IPS-18c (cell line): ENCODE data around the gene STK11.
"Not testable (repeated sequence)": the region's sequence is repeated elsewhere in the genome, so short reads cannot be mapped to it uniquely, and the experiment has no call there.

Experiments
- H3K4me3 ChIP-seq: 2 replicates; pipeline ENCODE4 v1.7.0; 2013; ENCODE audit warnings: low read depth, mild to moderate bottlenecking, low read length, moderate library complexity; ENCODE audit not compliant: insufficient read depth
- H3K9me3 ChIP-seq: one replicate; pipeline ENCODE4 v1.6.1; 2013; ENCODE audit warnings: mild to moderate bottlenecking, low read length, moderate library complexity; ENCODE audit not compliant: control insufficient read depth, insufficient read depth

Gene STK11

GRCh38 chr19:1183543-1184172 is 21.9 kb upstream of the STK11 start:
- no peaks in the 10 kb centered on the region for H3K9me3 ChIP-seq
- H3K4me3 ChIP-seq = no peak overlapping the region

- Histone ChIP-seq H3K9me3 (no peaks in the 10 kb centered on the region), H3K4me3 (no peak overlapping the region)
Observed at GRCh38 chr19:1189419-1189818, 16.2 kb upstream of the STK11 start.

DNA sequence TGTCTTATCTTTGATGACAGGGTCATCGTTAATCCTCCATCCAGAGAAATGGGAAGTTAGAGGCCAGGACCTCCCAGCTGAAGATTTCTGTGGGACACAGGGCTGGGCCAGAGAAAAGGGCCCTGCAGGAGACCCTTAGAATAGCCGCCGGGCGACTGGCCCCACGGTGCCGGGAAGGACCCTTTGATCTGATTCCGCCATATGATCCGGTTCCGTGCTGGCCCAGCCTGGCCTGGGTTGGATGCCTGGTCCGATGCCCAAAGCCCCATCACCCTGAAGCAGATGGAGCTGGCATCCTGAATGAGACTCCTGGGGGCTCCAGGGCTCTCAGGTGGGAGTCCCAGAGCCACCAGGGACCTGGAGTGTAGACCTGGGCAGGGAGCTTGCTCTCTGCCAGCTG is 6.0 kb upstream of the STK11 start:
- Histone ChIP-seq H3K9me3 (peaks cover 2% of the 10 kb centered on the region), H3K4me3 (no peak overlapping the region)

- not testable (repeated sequence) for H3K9me3 ChIP-seq, H3K4me3 ChIP-seq
Observed at GRCh38 chr19:1200614-1201013, 5.0 kb upstream of the STK11 start.

GRCh38 chr19:1206150-1206863 is 729 bp downstream of the STK11 start:
- Histone ChIP-seq H3K9me3 (no peaks in the 10 kb centered on the region), H3K4me3 (peak overlapping the region; percentile 66)

DNA sequence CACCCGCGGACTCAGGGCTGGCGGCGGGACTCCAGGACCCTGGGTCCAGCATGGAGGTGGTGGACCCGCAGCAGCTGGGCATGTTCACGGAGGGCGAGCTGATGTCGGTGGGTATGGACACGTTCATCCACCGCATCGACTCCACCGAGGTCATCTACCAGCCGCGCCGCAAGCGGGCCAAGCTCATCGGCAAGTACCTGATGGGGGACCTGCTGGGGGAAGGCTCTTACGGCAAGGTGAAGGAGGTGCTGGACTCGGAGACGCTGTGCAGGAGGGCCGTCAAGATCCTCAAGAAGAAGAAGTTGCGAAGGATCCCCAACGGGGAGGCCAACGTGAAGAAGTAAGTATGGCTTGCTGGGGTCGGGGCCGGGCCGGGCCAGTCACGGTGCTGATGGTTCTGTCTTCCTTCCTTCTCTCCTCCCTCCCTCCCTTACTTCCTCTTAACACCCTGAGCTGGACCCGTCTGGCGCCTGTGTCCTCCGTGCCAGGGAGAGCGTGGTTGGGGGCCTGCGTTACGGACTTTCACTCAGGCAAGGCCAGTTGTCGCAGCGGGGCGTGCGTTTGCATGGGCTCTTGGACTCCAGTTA is 1.4 kb downstream of the STK11 start:
- Histone ChIP-seq H3K9me3 (no peaks in the 10 kb centered on the region), H3K4me3 (peak overlapping the region; percentile 66)

DNA sequence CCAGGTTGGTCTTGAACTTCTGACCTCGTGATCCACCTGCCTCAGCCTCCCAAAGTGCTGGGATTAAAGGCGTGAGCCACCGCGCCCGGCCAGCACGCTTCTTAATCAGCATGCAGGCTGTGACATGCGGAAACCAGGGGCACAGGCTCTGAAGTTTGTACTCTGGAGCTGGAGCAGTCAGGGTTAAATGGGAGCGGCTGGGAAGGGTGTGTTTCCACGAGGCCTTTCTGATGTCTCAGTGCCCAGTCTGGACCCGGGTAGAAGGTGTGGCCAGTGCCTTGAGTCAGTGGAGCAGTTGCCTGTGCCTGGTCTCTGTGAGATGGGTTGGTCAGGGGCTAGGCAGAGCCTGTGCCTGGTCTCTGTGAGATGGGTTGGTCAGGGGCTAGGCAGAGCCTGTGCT is 3.3 kb downstream of the STK11 start:
- not testable (repeated sequence) for H3K9me3 ChIP-seq, H3K4me3 ChIP-seq

GRCh38 chr19:1210227-1210538 is 4.6 kb downstream of the STK11 start:
- no peaks in the 10 kb centered on the region for H3K9me3 ChIP-seq
- H3K4me3 ChIP-seq = no peak overlapping the region; the same call in 1 of the 2 replicates

- H3K4me3 ChIP-seq = no peak overlapping the region
Observed at GRCh38 chr19:1211494-1212234, 6.1 kb downstream of the STK11 start.

DNA sequence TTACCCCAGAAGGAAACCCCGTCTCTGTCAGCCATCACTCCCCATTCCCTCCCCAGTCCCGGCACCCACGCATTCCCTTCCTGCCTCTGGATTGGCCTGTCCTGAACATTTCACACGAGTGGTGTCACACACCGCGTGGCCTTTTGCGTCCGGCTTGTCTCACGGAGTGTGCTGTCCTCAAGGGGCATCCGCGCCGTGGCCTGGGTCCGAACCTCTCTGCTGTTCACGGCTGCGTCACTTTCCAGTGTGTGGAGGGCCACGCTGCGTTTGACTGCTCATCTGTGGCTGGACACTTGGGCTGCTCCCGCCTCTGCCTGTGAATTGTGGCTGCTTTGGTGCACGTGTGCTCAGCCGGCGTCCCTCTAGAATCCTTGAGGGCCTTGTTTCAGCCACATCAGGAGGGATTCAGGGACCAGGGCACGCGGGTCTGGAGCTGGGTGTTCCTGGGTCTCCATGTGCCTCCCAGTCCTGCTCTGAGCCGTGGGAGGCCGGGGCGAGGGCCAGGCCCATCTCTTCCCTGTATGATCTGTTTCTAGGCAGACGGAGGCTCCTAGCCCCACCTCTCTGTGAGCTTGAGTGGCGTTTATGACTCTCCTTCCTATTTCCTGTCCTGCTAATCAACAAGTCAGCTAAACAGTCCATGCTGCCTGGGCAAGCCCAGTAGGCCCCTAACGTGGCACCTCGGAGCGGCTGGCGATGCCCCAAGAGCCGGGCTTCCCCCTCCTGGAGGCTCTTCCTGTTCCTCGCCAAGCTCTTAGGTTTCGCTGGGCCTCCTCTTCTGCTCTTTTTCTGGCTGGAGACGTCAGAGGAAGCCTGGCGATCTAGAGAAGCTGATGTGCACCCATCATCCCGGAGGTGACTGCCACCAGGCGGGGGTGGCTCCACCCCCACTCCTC is 8.1 kb downstream of the STK11 start:
- no peak overlapping the region for H3K4me3 ChIP-seq
- H3K9me3 ChIP-seq = peaks cover 2% of the 10 kb centered on the region

More at GRCh38 chr19:1211494-1212234, 6.1 kb downstream of the STK11 start:
- no peaks in the 10 kb centered on the region for H3K9me3 ChIP-seq

- H3K9me3 ChIP-seq = peaks cover 2% of the 10 kb centered on the region
Observed at GRCh38 chr19:1214299-1214861, 8.8 kb downstream of the STK11 start.

GRCh38 chr19:1214862-1215731 is 9.5 kb downstream of the STK11 start:
- H3K4me3 ChIP-seq = no peak overlapping the region
- peaks cover 2% of the 10 kb centered on the region for H3K9me3 ChIP-seq

More at GRCh38 chr19:1214299-1214861, 8.8 kb downstream of the STK11 start:
- H3K4me3 ChIP-seq = no peak overlapping the region

DNA sequence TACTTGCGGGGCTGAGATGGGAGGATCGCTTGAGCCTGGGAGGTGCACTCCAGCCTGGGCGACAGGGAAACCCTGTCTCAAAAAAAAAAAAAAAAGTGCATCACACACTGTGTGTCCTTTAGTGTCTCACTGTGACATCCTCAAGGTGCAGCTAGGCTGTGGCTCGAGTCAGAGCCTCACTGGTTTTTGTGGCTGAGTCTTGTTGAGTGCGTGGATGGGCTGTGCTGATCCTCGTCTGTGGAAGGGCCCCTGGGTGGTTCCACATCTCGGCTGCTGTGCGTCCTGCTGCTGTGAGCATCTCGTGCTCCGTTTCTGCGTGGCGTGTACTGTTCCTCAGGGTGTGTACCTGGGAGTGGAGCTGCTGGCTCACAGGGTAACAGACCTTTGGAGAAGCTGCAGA is 11.2 kb downstream of the STK11 start:
- Histone ChIP-seq H3K4me3 (no peak overlapping the region), H3K9me3 (peaks cover 2% of the 10 kb centered on the region)

- Histone ChIP-seq H3K9me3 (peaks cover 2% of the 10 kb centered on the region), H3K4me3 (no peak overlapping the region)
Observed at GRCh38 chr19:1217366-1217765, 11.8 kb downstream of the STK11 start.

DNA sequence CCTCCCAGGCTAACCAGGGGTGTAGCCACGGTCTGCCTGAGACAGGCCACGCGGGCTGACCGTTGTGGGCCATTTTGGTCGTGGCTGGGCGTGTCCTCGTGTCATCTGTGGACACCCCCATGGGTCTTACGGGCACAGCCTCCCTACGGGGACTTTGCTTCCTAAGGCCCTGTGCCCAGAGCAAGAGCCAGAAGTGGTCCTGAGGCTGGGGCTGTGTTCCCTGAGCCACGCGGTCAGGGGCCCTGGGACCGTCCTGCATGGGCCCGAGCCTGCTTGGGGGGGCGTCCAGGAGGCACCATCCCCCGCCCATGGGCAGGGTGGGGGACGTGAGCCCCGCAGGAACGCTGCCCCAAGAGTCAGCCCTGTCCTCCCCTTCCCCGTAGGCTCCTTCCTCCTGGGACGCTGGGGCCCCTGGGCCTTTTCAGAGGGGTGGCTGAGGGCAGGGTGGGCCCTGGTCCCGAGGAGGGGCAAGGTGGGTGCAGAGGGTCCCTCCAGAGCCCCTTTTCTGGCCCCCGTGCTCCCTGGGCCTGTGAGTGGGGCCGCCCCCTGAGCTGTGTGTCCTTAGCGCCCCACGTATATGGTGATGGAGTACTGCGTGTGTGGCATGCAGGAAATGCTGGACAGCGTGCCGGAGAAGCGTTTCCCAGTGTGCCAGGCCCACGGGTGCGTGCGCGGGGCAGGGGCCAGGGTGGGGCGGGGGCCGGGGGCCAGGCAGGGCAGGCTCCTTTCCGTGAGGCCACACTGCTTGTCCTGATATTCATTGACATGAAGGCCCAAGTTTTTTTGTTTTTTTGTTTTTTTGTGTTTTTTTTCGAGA is 13.4 kb downstream of the STK11 start:
- Histone ChIP-seq H3K9me3 (peaks cover 2% of the 10 kb centered on the region), H3K4me3 (no peak overlapping the region)
